Spleen (tissue), 11 donors: ENCODE data around the gene NSD2. TPM values are rescaled to one million over a fixed set of nuclear protein-coding genes. Genes with fewer than 3 reads are reported as not detected.

Experiments used
- DNase-seq: peaks from one replicate; pipeline ENCODE4 v3.0.0-alpha.2; 2020
- H3K27ac ChIP-seq, 8 donors: fragments of 200-600 bp; sonication (generic) in 7 of 8; 1 replicate in 4 of 8; 2 replicates in 4 of 8; pipeline versions ENCODE4 v1.5.0 to v1.8.0; 2016 to 2021; ENCODE audit warnings: inconsistent platforms in 4 of 8, mild to moderate bottlenecking in 4 of 8, moderate library complexity in 1 of 8
- H3K27me3 ChIP-seq, 7 donors: fragments of 200-600 bp; sonication (generic) in 6 of 7; replicated peaks in 1 of 7; 1 replicate in 4 of 7; 2 replicates in 3 of 7; pipeline versions ENCODE4 v1.5.0 to v1.8.0; 2016 to 2021; ENCODE audit warnings: inconsistent platforms in 3 of 7, mild to moderate bottlenecking in 1 of 7
- H3K36me3 ChIP-seq, 6 donors: fragments of 200-600 bp; sonication (generic) in 5 of 6; 1 replicate in 4 of 6; 2 replicates in 2 of 6; pipeline versions ENCODE4 v1.5.0 to v1.8.0; 2016 to 2021; ENCODE audit warnings: inconsistent platforms in 2 of 6
- H3K4me1 ChIP-seq, 6 donors: fragments of 200-600 bp; sonication (generic) in 5 of 6; 1 replicate in 3 of 6; 2 replicates in 3 of 6; pipeline versions ENCODE4 v1.5.0 to v1.8.0; 2016 to 2021; ENCODE audit warnings: inconsistent platforms in 3 of 6
- H3K4me3 ChIP-seq, 8 donors: fragments of 200-600 bp; sonication (generic) in 7 of 8; 1 replicate in 4 of 8; 2 replicates in 4 of 8; pipeline versions ENCODE4 v1.5.0 to v1.8.0; 2016 to 2021; ENCODE audit warnings: inconsistent platforms in 4 of 8, mild to moderate bottlenecking in 4 of 8, moderate library complexity in 2 of 8
- H3K9me3 ChIP-seq, 8 donors: fragments of 200-600 bp; sonication (generic) in 7 of 8; 1 replicate in 4 of 8; 2 replicates in 4 of 8; pipeline versions ENCODE4 v1.5.0 to v1.8.0; 2016 to 2021; ENCODE audit warnings: inconsistent platforms in 4 of 8
- POLR2A ChIP-seq, 3 donors: fragments of 450-650 bp; IDR thresholded peaks; one replicate each; pipeline ENCODE4 v1.5.1; 2017; ENCODE audit warnings: antibody characterized with exemption in 3 of 3, mild to moderate bottlenecking in 1 of 3
- POLR2AphosphoS5 ChIP-seq, 3 donors: sonication (generic); formaldehyde crosslinking; IDR thresholded peaks; one replicate each; pipeline ENCODE4 v1.5.1; 2017; ENCODE audit warnings: antibody characterized with exemption in 3 of 3
- WGBS, 5 donors: extraction: QIAGEN DNeasy Blood & Tissue Kit in 3 of 5; methylation state at CpG; one replicate each; pipeline versions ENCODE4 v1.1.5 to v1.1.7; 2013 to 2018; 5-methylcytosine and 5-hydroxymethylcytosine counted together
- intact Hi-C: fragments of 100-400 bp; cut with DNase I; formaldehyde crosslinking; loops from one replicate; pipeline ENCODE4 v1.15.0; 2023; ENCODE audit warnings: low total_unique reads
- polyA plus RNA-seq, 3 donors: library from polyadenylated mRNA; stranded (reverse); fragments of 200-250 nt; gene quantifications; one replicate each; pipeline ENCODE4 v1.2.1, GENCODE V29; 2013
- total RNA-seq, 7 donors: library from RNA; depleted of rRNA in 3 of 7; stranded (reverse); fragments of >200 nt in 3 of 7; fragmentation: NEBNext Ultra II Directional in 4 of 7; extraction: Animal tissue kit (Norgen Biotek cat#: 25700) in 4 of 7; gene quantifications; one replicate each; pipeline versions ENCODE4 v1.1.0 to v1.2.1, GENCODE V29; 2016 to 2021
- TF ChIP-seq, protein P1 (sequence below), 11 experiments: fragments of 200-600 bp in 7 of 11; fragments of 450-650 bp in 4 of 11; sonication (generic) in 4 of 11; IDR thresholded peaks in 8 of 11; conservative IDR thresholded peaks in 3 of 11; 1 replicate in 7 of 11; 2 replicates in 4 of 11; pipeline versions ENCODE4 v1.4.0 to v1.8.0; 2016 to 2021; ENCODE audit warnings: antibody characterized with exemption in 11 of 11, inconsistent platforms in 4 of 11, mild to moderate bottlenecking in 1 of 11
- donor health status: healthy with polysubstance abuse.
- donor health status: DM: no; HTN: no; CAD: no; lungs with moderate emphysema.
- donor health status: DM: no; HTN: no; CAD: no.
- donor health status: Bipolar disorder and iron deficiency.
- donor health status: healthy.
- donor health status: DM: no; HTN: no; CAD: no.
- donor health status: DM: yes; HTN: yes; CAD: no.

Gene NSD2
- total and polyA plus RNA-seq, 10 donors = 7.1 to 58.9 (median 47.8) TPM

DNA sequence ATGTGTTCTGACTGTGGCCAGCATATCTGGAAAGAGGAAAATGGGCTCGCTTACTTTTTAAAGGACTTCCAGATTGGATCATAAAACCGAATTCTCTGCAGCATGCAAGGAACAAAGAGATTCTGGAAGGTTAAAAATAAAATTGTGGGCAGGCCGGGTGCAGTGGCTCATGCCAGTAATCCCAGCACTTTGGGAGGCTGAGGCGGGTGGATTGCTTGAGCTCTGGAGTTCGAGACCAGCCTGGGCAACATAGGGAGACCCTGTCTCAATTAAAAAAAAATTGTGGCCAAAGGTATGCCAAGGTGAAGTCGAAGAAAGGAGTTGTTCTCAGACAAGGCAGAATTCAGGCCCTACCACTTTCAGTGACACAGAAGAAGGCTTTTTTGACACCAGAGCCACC lies 99.7 kb downstream of the NSD2 start:
- Histone ChIP-seq H3K4me3 (no peak overlapping the region), H3K4me1 (no peaks in the 10 kb centered on the region), H3K27ac (no peak overlapping the region), H3K9me3 (no peaks in the 10 kb centered on the region), H3K27me3 (no peaks in the 10 kb centered on the region), H3K36me3 (peaks cover 0 to 97% (median 34%) of the 10 kb centered on the region in 6 donors)
- no peak for TF ChIP-seq POLR2AphosphoS5 (IDR thresholded peaks at IDR 0.05)
- TF ChIP-seq, protein P1, sequence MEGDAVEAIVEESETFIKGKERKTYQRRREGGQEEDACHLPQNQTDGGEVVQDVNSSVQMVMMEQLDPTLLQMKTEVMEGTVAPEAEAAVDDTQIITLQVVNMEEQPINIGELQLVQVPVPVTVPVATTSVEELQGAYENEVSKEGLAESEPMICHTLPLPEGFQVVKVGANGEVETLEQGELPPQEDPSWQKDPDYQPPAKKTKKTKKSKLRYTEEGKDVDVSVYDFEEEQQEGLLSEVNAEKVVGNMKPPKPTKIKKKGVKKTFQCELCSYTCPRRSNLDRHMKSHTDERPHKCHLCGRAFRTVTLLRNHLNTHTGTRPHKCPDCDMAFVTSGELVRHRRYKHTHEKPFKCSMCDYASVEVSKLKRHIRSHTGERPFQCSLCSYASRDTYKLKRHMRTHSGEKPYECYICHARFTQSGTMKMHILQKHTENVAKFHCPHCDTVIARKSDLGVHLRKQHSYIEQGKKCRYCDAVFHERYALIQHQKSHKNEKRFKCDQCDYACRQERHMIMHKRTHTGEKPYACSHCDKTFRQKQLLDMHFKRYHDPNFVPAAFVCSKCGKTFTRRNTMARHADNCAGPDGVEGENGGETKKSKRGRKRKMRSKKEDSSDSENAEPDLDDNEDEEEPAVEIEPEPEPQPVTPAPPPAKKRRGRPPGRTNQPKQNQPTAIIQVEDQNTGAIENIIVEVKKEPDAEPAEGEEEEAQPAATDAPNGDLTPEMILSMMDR (IDR thresholded peaks at IDR 0.05 in 8 of 11, conservative IDR thresholded peaks at IDR 0.05 in 3 of 11) = no peak
- intact Hi-C loops = no loop called here
- no peak for DNase-seq
- WGBS, 5 donors = 93 to 97% (median 94%) methylated on average over 6 of the region's 6 CpGs

GRCh38 chr4:1971456-1972200 lies 100.4 kb downstream of the NSD2 start:
- H3K4me1 ChIP-seq = no peaks in the 10 kb centered on the region
- WGBS, 5 donors = 92 to 98% (median 97%) methylated on average over 16 of the region's 16 CpGs
- peak; percentile 51 for DNase-seq
- intact Hi-C loops = no loop called here
- TF ChIP-seq, protein P1 (IDR thresholded peaks at IDR 0.05 in 8 of 11, conservative IDR thresholded peaks at IDR 0.05 in 3 of 11) = no peak
- H3K4me3 ChIP-seq = no peak overlapping the region
- H3K27me3 ChIP-seq = no peaks in the 10 kb centered on the region
- H3K27ac ChIP-seq = no peak overlapping the region
- H3K36me3 ChIP-seq = peaks cover 0 to 97% (median 40%) of the 10 kb centered on the region in 6 donors
- H3K9me3 ChIP-seq = no peaks in the 10 kb centered on the region

DNA sequence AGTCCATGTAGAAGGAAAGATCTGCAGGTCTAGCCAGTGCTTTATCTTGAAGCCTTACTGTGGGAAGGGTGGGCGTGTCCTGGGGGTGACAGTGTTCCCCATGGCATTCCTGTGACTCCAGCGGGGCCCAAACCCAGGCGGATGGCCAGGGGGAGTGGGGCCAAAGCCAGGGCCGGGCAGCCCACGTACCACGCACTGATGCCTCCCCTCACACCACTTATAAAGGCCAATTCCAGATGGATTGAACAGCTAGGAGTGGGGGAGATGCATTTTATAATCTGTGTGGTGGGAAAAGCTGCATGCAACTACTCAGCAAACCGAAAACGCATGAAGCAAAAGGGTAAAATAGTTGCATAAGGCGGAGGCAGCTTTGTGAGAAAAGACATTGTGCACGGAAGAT lies 101.2 kb downstream of the NSD2 start:
- Histone ChIP-seq H3K9me3 (no peaks in the 10 kb centered on the region), H3K4me3 (no peak overlapping the region), H3K27ac (no peak overlapping the region), H3K27me3 (no peaks in the 10 kb centered on the region), H3K36me3 (peaks cover 0 to 100% (median 47%) of the 10 kb centered on the region in 6 donors), H3K4me1 (no peaks in the 10 kb centered on the region)
- DNase-seq = peak; percentile 29
- TF ChIP-seq POLR2AphosphoS5 (IDR thresholded peaks at IDR 0.05) (no peak), POLR2A (IDR thresholded peaks at IDR 0.05) (no peak)
- TF ChIP-seq, protein P1 (IDR thresholded peaks at IDR 0.05 in 8 of 11, conservative IDR thresholded peaks at IDR 0.05 in 3 of 11) = no peak
- 94 to 97% (median 95%) methylated on average over 10 of the region's 10 CpGs for WGBS, 5 donors
- intact Hi-C loops = no loop called here

DNA sequence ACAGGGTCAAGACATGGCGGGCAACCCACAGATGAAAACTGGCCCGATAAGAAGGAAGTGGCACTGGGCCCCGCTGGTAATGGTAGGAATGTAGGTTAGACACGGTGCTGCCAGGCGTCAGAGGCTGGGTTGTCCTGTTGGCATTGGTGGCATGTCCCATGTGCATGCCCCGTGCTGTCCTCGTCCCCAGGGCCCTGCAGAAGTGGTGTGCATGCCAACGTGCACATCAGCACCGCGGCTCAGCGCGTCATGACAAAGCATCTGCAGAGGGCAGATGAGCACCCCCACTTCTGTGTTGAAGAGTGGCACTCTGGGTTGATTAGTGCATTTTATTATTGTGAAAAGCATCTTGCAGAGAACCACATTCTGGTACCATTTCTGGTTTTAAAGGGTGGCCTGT lies 102.0 kb downstream of the NSD2 start:
- intact Hi-C loops = no loop called here

More for the DNA sequence above, 102.0 kb downstream of the NSD2 start:
- H3K36me3 ChIP-seq = peaks cover 0 to 100% (median 53%) of the 10 kb centered on the region in 6 donors
- DNase-seq = peak; percentile 36
- H3K4me3 ChIP-seq = no peak overlapping the region
- H3K27me3 ChIP-seq = no peaks in the 10 kb centered on the region
- no peaks in the 10 kb centered on the region for H3K4me1 ChIP-seq
- TF ChIP-seq, protein P1 (IDR thresholded peaks at IDR 0.05 in 8 of 11, conservative IDR thresholded peaks at IDR 0.05 in 3 of 11) = no peak
- peak in 1 of 3 donors; percentile 25 for TF ChIP-seq POLR2AphosphoS5 (IDR thresholded peaks at IDR 0.05)
- TF ChIP-seq POLR2A (IDR thresholded peaks at IDR 0.05) = no peak
- no peak overlapping the region for H3K27ac ChIP-seq
- 86 to 97% (median 92%) methylated on average over 10 to 12 of the region's 12 CpGs for WGBS, 5 donors
- H3K9me3 ChIP-seq = no peaks in the 10 kb centered on the region
